Measurements from ENCODE around the gene MTUS2. TPM values are rescaled to one million over a fixed set of nuclear protein-coding genes. Genes with fewer than 3 reads are reported as not detected.

Gene MTUS2
- total and polyA plus RNA-seq, 10 of the 15 experiments (the other 5 are each of a cell fraction or from before 2014, with no cell fraction given): under 0.01 to 0.05 (median 0.02) TPM; not detected in 6

DNA sequence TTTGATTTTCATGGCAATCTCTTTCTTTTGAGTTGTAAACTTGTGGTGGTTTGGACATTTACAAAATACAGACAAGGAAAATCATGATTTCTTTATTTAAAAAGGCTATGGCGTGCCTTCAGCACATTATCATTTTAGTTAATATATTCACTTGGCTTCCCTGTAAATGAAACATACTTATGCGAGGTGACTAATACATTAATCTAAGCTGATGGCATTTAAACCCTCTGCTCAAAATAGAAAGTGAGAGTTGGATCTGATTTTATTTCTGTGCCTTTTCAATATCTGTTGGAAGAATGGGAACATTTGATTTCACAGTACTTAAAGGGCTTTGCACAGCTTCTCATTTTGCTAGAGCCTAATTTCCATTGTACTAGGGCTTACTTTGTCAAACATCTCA lies 289.8 kb downstream of the MTUS2 start:
- Histone ChIP-seq H2AFZ (ENCODE audit: control insufficient read depth, low read depth, low read length) (no peak overlapping the region), H3K9me3 (replicated peaks; ENCODE audit: control insufficient read depth, insufficient read depth, low read length) (no peaks in the 10 kb centered on the region), H3K4me2 (ENCODE audit: control insufficient read depth, insufficient read depth) (no peak overlapping the region), H3K9ac (ENCODE audit: control insufficient read depth, insufficient read depth, low read length) (no peak overlapping the region), H3K4me1 (ENCODE audit: control insufficient read depth, insufficient read depth, low read length) (no peaks in the 10 kb centered on the region), H3K27ac (ENCODE audit: control insufficient read depth, insufficient read depth) (no peak overlapping the region), H3K27me3 (replicated peaks in 1 of 2; ENCODE audit: control insufficient read depth in 2 of 2, insufficient read depth in 2 of 2, low read length in 1 of 2) (no peaks in the 10 kb centered on the region), H4K20me1 (ENCODE audit: control insufficient read depth, insufficient read depth) (no peaks in the 10 kb centered on the region), H3K79me2 (ENCODE audit: control insufficient read depth, insufficient read depth, low read length) (no peaks in the 10 kb centered on the region), H3K4me3 (no peak overlapping the region), H3K36me3 (ENCODE audit: control insufficient read depth in 2 of 2, insufficient read depth in 2 of 2, low read length in 1 of 2) (no peaks in the 10 kb centered on the region)
- DNase-seq (ENCODE audit: low read depth, low spot score) (no peak), FAIRE-seq (no peak), ATAC-seq (no peak)
- WGBS (ENCODE audit: insufficient coverage, insufficient replicate concordance, low lambda C conversion rate, missing lambda C conversion rate): 11% methylated on average over 2 of the region's 2 CpGs
- ChIA-PET CTCF (interaction anchor here (0.6 kb wide), 1 partner anchor 234 kb away, joined by 3 read pairs; no protein-coding TSS in a partner anchor), SMC1A (ENCODE audit: uncharacterized antibody, unreplicated experiment) (no interaction called here), RAD21 (ENCODE audit: unreplicated experiment) (no interaction called here), POLR2A (no interaction called here)
- TF ChIP-seq, protein P1, sequence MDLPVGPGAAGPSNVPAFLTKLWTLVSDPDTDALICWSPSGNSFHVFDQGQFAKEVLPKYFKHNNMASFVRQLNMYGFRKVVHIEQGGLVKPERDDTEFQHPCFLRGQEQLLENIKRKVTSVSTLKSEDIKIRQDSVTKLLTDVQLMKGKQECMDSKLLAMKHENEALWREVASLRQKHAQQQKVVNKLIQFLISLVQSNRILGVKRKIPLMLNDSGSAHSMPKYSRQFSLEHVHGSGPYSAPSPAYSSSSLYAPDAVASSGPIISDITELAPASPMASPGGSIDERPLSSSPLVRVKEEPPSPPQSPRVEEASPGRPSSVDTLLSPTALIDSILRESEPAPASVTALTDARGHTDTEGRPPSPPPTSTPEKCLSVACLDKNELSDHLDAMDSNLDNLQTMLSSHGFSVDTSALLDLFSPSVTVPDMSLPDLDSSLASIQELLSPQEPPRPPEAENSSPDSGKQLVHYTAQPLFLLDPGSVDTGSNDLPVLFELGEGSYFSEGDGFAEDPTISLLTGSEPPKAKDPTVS (IDR thresholded peaks at IDR 0.05; ENCODE audit: low read depth, low read length): no peak
- TF ChIP-seq ESRRA (IDR thresholded peaks at IDR 0.05; ENCODE audit: low read length) (no peak), MXI1 (IDR thresholded peaks at IDR 0.05; ENCODE audit: low read depth, low read length) (no peak)
- TF ChIP-seq, protein P2, sequence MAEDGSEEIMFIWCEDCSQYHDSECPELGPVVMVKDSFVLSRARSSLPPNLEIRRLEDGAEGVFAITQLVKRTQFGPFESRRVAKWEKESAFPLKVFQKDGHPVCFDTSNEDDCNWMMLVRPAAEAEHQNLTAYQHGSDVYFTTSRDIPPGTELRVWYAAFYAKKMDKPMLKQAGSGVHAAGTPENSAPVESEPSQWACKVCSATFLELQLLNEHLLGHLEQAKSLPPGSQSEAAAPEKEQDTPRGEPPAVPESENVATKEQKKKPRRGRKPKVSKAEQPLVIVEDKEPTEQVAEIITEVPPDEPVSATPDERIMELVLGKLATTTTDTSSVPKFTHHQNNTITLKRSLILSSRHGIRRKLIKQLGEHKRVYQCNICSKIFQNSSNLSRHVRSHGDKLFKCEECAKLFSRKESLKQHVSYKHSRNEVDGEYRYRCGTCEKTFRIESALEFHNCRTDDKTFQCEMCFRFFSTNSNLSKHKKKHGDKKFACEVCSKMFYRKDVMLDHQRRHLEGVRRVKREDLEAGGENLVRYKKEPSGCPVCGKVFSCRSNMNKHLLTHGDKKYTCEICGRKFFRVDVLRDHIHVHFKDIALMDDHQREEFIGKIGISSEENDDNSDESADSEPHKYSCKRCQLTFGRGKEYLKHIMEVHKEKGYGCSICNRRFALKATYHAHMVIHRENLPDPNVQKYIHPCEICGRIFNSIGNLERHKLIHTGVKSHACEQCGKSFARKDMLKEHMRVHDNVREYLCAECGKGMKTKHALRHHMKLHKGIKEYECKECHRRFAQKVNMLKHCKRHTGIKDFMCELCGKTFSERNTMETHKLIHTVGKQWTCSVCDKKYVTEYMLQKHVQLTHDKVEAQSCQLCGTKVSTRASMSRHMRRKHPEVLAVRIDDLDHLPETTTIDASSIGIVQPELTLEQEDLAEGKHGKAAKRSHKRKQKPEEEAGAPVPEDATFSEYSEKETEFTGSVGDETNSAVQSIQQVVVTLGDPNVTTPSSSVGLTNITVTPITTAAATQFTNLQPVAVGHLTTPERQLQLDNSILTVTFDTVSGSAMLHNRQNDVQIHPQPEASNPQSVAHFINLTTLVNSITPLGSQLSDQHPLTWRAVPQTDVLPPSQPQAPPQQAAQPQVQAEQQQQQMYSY (CRISPR knock-in tag; IDR thresholded peaks at IDR 0.05): no peak
- TF ChIP-seq, protein P3, sequence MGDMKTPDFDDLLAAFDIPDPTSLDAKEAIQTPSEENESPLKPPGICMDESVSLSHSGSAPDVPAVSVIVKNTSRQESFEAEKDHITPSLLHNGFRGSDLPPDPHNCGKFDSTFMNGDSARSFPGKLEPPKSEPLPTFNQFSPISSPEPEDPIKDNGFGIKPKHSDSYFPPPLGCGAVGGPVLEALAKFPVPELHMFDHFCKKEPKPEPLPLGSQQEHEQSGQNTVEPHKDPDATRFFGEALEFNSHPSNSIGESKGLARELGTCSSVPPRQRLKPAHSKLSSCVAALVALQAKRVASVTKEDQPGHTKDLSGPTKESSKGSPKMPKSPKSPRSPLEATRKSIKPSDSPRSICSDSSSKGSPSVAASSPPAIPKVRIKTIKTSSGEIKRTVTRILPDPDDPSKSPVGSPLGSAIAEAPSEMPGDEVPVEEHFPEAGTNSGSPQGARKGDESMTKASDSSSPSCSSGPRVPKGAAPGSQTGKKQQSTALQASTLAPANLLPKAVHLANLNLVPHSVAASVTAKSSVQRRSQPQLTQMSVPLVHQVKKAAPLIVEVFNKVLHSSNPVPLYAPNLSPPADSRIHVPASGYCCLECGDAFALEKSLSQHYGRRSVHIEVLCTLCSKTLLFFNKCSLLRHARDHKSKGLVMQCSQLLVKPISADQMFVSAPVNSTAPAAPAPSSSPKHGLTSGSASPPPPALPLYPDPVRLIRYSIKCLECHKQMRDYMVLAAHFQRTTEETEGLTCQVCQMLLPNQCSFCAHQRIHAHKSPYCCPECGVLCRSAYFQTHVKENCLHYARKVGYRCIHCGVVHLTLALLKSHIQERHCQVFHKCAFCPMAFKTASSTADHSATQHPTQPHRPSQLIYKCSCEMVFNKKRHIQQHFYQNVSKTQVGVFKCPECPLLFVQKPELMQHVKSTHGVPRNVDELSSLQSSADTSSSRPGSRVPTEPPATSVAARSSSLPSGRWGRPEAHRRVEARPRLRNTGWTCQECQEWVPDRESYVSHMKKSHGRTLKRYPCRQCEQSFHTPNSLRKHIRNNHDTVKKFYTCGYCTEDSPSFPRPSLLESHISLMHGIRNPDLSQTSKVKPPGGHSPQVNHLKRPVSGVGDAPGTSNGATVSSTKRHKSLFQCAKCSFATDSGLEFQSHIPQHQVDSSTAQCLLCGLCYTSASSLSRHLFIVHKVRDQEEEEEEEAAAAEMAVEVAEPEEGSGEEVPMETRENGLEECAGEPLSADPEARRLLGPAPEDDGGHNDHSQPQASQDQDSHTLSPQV (IDR thresholded peaks at IDR 0.05): no peak
- intact Hi-C loops (cut with micrococcal nuclease; ENCODE audit: unreplicated experiment): no loop called here
- in situ Hi-C loops (cut with MboI): no loop called here
- BruUV-seq (replicated peaks): no TSS peak
